ENCODE results near the gene STK32A.
A peak's percentile ranks its signal among the peaks of the same experiment; 100 is the strongest.

Gene STK32A

DNA sequence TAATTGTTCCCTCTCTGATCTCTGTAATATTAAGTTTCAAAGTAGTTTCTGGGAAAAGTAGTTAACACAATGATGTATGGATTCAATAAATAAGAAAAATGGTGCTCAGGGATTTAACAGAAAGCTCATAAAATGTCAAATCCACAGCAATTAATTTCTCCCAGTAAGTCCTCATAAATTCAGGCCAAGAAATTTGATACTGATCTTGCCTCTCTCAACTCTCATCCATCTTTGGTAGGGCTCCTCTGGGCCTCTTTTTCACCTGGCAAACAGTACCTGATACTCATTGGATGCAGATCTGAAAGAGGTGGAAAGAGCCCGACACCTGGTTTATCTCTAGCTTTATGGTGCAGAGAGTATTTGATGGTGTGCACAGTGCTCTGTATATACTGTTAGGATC lies 106.1 kb downstream of the STK32A start:
- Mint-ChIP-seq H3K27ac (peak overlapping the region; percentile 81 to 96 (median 93)), H3K4me1 (peaks cover 24% of the 10 kb centered on the region), H3K9me3 (peaks cover 10% of the 10 kb centered on the region), H3K4me3 (no peak overlapping the region), H3K27me3 (ENCODE audit: low read depth) (peaks cover 4% of the 10 kb centered on the region), H3K36me3 (ENCODE audit: low read depth) (peaks cover 14% of the 10 kb centered on the region)
- TF ChIP-seq, protein P1, sequence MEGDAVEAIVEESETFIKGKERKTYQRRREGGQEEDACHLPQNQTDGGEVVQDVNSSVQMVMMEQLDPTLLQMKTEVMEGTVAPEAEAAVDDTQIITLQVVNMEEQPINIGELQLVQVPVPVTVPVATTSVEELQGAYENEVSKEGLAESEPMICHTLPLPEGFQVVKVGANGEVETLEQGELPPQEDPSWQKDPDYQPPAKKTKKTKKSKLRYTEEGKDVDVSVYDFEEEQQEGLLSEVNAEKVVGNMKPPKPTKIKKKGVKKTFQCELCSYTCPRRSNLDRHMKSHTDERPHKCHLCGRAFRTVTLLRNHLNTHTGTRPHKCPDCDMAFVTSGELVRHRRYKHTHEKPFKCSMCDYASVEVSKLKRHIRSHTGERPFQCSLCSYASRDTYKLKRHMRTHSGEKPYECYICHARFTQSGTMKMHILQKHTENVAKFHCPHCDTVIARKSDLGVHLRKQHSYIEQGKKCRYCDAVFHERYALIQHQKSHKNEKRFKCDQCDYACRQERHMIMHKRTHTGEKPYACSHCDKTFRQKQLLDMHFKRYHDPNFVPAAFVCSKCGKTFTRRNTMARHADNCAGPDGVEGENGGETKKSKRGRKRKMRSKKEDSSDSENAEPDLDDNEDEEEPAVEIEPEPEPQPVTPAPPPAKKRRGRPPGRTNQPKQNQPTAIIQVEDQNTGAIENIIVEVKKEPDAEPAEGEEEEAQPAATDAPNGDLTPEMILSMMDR (IDR thresholded peaks at IDR 0.05; ENCODE audit: unreplicated experiment in 3 of 3) = no peak

DNA sequence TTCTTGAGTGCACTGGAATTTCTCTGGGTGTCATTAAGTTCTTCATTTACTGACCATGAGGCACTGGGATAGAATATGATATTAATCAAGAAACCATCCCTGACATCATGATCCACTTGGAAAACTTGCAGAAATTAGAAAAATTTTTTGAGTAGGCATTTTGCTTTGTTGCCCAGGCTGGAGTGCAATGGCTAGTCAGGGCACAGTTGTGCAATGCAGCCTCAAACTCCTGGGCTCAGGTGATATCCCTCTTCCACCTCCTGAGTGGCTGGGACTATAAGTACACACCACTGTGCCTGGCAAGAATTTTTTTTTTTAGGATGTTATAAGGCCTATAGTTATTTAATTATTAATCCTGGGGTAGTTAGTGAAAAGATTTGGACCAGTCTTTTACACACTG lies 106.5 kb downstream of the STK32A start:
- TF ChIP-seq, protein P1 (IDR thresholded peaks at IDR 0.05; ENCODE audit: unreplicated experiment in 3 of 3) = no peak
- no peak overlapping the region for H3K4me3 Mint-ChIP-seq
- H3K9me3 Mint-ChIP-seq = peaks cover 10% of the 10 kb centered on the region
- peaks cover 14% of the 10 kb centered on the region for H3K36me3 Mint-ChIP-seq (ENCODE audit: low read depth)
- peak overlapping the region; percentile 81 to 96 (median 93) for H3K27ac Mint-ChIP-seq
- H3K4me1 Mint-ChIP-seq = peaks cover 24% of the 10 kb centered on the region
- peaks cover 4% of the 10 kb centered on the region for H3K27me3 Mint-ChIP-seq (ENCODE audit: low read depth)

DNA sequence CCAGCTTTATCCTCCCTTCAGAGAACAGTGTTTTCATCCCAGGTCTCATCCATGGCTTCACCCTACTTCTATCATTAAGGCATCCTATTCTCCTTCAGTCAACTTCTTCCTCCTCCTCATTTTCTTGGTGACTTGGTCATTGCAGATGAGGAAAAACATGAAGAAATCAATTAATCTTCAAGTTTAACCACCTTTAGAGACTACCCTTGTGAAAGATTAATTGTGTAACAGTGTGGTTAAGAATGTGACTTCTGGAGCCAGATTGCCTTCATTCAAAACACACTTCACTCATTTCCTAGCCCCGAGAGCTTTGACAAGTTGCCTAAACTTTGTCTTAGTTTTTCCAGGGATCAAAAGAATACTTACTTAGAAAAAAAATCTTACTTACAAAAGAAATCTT lies 110.0 kb downstream of the STK32A start:
- TF ChIP-seq, protein P1 (IDR thresholded peaks at IDR 0.05; ENCODE audit: unreplicated experiment in 3 of 3) = no peak

DNA sequence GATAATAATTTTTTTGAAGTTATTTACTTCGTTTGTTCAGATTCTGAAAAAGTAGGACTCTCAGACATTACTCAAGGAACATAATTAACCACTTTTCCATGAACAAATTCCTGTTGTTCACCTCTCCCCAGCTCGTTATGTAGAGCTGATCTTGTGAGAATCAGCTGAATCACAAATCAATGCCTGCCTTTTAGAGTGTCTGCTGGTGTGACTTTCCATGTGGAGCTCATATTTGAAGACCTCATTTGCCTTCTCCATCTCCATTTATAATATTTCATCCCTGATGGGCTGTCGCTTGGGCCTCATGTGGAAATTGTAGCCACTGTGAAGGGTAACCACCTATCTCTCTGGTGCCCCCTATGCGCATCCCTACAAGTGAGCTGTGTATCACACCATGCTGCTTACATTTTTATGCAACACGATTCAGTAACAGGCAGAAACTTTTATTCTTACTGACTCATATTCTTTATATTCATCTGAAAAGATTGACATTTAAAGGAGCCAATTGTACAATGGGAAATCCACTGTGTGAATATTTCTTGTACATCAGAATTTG lies 111.3 kb downstream of the STK32A start:
- H3K4me1 Mint-ChIP-seq = peaks cover 8% of the 10 kb centered on the region
- no peaks in the 10 kb centered on the region for H3K9me3 Mint-ChIP-seq
- peaks cover 4% of the 10 kb centered on the region for H3K27me3 Mint-ChIP-seq (ENCODE audit: low read depth)
- TF ChIP-seq, protein P1 (IDR thresholded peaks at IDR 0.05; ENCODE audit: unreplicated experiment in 3 of 3) = no peak
- H3K4me3 Mint-ChIP-seq = no peak overlapping the region
- H3K36me3 Mint-ChIP-seq (ENCODE audit: low read depth) = no peaks in the 10 kb centered on the region
- H3K27ac Mint-ChIP-seq = peak overlapping the region in 1 of 3 experiments; percentile 11

More for the DNA sequence above, 110.0 kb downstream of the STK32A start:
- H3K4me1 Mint-ChIP-seq = peaks cover 13% of the 10 kb centered on the region
- H3K4me3 Mint-ChIP-seq = no peak overlapping the region
- peaks cover 4% of the 10 kb centered on the region for H3K27me3 Mint-ChIP-seq (ENCODE audit: low read depth)
- H3K9me3 Mint-ChIP-seq = no peaks in the 10 kb centered on the region
- peak overlapping the region in 1 of 3 experiments; percentile 38 for H3K27ac Mint-ChIP-seq
- H3K36me3 Mint-ChIP-seq (ENCODE audit: low read depth) = no peaks in the 10 kb centered on the region

DNA sequence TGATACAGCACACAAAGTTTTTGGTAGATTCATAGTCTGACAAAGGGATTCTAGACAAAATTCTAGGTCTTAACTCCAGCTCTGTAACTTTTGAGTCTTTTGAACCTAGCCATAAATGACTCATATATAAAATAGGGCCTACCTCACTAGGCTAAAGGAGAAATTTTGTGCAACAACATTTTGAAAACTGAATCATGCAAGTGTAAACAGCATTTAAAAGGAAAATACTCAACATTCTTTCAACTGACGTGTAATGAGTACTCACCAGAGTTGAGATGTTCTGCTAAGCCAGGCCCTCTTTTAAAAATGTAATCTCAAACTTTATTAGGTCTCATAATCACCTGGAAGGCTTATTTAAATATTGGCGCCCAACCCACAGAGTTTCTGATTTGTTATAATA lies 113.2 kb downstream of the STK32A start:
- Mint-ChIP-seq H3K4me3 (no peak overlapping the region), H3K27me3 (ENCODE audit: low read depth) (peaks cover 4% of the 10 kb centered on the region), H3K27ac (no peak overlapping the region), H3K9me3 (no peaks in the 10 kb centered on the region), H3K36me3 (ENCODE audit: low read depth) (no peaks in the 10 kb centered on the region), H3K4me1 (no peaks in the 10 kb centered on the region)
- TF ChIP-seq, protein P1 (IDR thresholded peaks at IDR 0.05; ENCODE audit: unreplicated experiment in 3 of 3) = no peak

DNA sequence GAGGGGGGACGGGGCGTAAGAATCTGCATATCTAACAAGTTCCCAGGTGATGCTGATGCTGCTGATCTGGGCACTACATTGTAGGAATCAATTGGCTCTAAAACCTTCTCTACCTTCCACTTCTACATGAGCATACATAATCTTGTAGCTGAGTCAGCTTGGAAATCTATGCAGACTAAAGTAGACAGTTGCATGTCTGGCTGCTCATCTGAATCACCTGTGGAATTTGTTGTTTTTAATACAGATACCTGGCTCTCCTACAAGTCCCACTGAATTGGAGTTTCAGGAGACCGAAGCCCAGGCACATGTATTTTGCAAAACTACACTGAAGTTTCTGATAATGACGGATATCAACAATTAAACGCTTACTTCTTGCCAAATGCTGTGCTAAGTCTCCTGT lies 113.6 kb downstream of the STK32A start:
- H3K4me1 Mint-ChIP-seq = no peaks in the 10 kb centered on the region
- H3K4me3 Mint-ChIP-seq = no peak overlapping the region
- no peaks in the 10 kb centered on the region for H3K36me3 Mint-ChIP-seq (ENCODE audit: low read depth)

More for the DNA sequence above, 113.6 kb downstream of the STK32A start:
- Mint-ChIP-seq H3K27ac (no peak overlapping the region), H3K9me3 (no peaks in the 10 kb centered on the region), H3K27me3 (ENCODE audit: low read depth) (peaks cover 4% of the 10 kb centered on the region)
- TF ChIP-seq, protein P1 (IDR thresholded peaks at IDR 0.05; ENCODE audit: unreplicated experiment in 3 of 3) = no peak
